Adipocyte (in vitro differentiated cells): ENCODE results near the gene FICD.
A peak's percentile ranks its signal among the peaks of the same experiment; 100 is the strongest.

ENCODE experiments used
- DNase-seq: peaks from one replicate; pipeline ENCODE4 v3.0.0-alpha.2; 2015; ENCODE audit warnings: low read depth
- H3K27me3 ChIP-seq: replicated peaks from 2 replicates; pipeline ENCODE4 v1.7.0; 2013; ENCODE audit warnings: mild to moderate bottlenecking, low read length, moderate library complexity; ENCODE audit not compliant: control insufficient read depth, insufficient read depth
- H3K36me3 ChIP-seq: 2 replicates; pipeline ENCODE4 v1.7.0; 2013; ENCODE audit warnings: low read length, mild to moderate bottlenecking, moderate library complexity; ENCODE audit not compliant: control insufficient read depth, insufficient read depth, severe bottlenecking
- H3K4me1 ChIP-seq: 2 replicates; pipeline ENCODE4 v1.7.0; 2013; ENCODE audit warnings: mild to moderate bottlenecking, low read length, moderate library complexity; ENCODE audit not compliant: control insufficient read depth, insufficient read depth
- H3K4me3 ChIP-seq: 2 replicates; pipeline ENCODE4 v1.7.0; 2013; ENCODE audit warnings: mild to moderate bottlenecking, low read length, moderate library complexity
- H3K9ac ChIP-seq: 2 replicates; pipeline ENCODE4 v1.7.0; 2013; ENCODE audit warnings: mild to moderate bottlenecking, low read length, moderate library complexity
- H3K9me3 ChIP-seq: 2 replicates; pipeline ENCODE4 v1.7.0; 2013; ENCODE audit warnings: mild to moderate bottlenecking, low read length, moderate library complexity; ENCODE audit not compliant: control insufficient read depth

The FICD gene

DNA sequence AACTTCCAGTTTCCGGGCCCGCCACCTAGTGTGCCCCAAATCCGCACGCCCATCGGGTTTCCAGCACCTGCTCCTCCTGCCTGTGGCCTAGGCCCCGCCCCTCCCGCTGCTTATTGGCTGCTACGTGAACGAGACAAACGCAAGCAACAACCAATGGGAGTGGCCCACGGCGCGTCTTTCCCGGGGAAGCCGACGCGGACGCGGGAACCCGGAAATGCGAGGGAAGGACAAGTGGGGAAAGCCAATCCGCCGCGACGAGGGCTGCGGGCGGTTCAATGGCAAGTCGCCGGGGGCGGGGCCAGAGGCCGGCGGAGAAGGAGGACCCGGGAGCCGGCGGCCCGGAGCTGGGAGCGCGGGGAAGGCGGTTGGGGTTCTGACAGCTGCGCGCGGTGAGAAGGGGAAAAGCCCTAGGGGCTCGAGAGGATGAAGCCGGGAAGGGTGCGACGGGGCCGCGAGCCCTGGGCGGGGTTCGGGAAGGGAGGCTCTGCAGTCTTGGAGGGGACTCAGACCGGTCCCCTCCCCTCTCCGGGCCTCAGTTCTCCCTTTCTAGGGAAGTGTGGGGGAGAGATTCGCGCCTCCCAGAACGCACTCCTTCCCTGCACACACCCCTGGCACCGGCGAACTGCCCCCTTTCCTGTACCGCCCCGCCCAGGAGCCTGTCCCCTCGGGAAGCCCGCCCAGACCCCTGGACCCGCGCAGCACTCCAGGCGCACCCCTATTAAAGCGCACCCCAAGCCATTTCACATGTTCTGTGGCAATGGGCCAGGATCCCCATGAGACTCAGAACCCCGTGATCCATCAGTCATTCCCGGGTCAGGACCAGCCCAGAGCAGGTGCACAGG lies at the start of gene FICD:
TSS of gene FICD (plus strand) at position 305 of the 842 bp plus-strand sequence. CDS start 1,696 bp downstream, outside the sequence.
- H3K4me1 ChIP-seq: peaks cover 11% of the 10 kb centered on the region
- H3K27me3 ChIP-seq: peaks cover 4% of the 10 kb centered on the region
- no peaks in the 10 kb centered on the region for H3K9me3 ChIP-seq
- peak within 1 kb of the TSS; percentile 90 for H3K4me3 ChIP-seq
- H3K9ac ChIP-seq: peak within 1 kb of the TSS; percentile 88
- peak; percentile 100 for DNase-seq
- peaks cover 31% of the 10 kb centered on the region for H3K36me3 ChIP-seq

DNA sequence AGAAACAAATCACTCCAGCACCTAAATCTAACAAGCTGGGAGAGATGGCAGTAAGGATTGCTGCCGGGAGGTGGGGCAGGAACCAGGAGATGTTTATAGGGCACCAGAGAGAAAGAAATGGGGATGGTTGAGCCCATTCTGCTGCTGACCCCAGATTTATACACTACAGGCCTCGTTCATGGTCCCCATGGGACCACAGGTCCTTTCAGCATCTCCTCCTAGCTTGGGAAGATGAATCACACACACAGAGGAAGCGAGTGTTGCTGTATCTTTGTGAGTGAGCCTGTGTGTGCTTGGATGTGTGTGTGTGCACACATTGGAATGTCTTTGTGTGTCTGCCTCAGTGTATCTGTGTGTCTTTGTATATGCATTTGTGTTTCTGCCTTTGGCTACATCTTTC lies 49.7 kb upstream of the FICD start:
- Histone ChIP-seq H3K36me3 (no peaks in the 10 kb centered on the region), H3K4me3 (no peak overlapping the region), H3K4me1 (no peaks in the 10 kb centered on the region), H3K27me3 (peaks cover 34% of the 10 kb centered on the region), H3K9ac (no peak overlapping the region), H3K9me3 (no peaks in the 10 kb centered on the region)
- no peak for DNase-seq

DNA sequence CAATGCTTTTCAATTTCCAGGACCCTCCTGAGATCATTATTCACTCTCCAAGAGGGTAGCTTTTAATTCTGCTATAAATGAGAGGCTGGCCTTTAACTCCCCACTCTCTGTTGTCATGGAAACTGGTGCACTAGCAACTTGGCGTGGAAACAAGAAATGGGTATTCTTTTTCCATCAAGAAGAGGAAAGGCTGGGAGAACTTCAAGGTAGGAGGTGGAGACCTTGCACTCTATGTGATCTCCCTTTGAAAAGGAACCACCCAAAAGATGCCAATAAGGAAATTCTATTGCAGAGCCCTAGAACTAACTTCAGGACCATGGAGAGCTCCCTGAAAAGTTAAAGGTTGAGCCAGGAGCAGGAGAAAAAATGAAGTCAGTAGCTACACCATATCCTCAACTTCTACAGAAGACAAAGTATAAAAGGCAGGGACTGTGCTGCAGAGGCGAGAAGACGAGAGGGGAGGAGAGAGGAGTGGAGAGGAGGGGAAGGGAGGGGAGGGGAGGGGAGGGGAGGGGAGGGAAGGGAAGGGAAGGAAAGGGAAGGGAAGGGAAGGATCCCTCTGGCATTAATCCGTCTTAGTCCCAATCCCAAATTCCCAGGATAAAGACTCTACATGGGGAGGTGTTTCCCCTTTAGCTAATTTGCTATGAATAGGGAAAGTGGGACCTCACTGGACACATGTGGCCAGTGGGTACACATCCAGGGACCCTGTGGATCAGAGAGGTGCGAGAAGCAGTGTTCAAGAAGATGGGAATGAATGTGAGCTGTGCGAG lies 46.7 kb upstream of the FICD start:
- Histone ChIP-seq H3K4me1 (no peaks in the 10 kb centered on the region), H3K9me3 (no peaks in the 10 kb centered on the region), H3K9ac (no peak overlapping the region), H3K36me3 (no peaks in the 10 kb centered on the region), H3K27me3 (peaks cover 34% of the 10 kb centered on the region), H3K4me3 (no peak overlapping the region)
- DNase-seq: peak; percentile 60

DNA sequence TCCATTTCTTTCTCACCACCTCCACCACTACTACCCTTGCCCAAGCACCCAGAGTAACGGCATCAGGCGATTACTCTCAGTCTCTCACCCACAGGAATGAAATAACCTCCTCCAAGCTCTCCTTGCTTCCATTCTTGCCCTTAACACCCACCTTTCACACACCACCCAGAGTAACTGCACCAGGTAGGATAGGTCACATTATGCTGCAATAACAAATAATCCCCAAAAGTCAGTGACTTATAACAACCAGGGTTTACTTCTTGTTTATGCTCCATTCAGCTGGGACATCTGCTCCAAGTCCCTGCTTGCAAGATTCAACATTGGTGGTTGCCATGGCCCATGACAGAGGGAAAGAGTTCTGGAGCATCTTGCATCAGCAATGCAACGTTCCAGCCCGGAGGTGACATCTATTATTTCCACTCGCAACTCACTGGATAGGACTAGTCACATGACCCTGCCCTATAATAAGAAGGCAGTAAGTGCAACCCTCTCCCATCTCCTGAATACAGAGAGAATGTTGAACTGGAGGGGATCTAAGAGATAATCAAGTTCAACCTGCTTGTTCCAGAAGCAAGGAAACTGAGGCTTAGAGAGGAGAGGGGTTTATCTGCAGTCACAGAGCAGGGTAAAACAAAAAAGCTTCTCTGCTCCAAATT lies 41.5 kb upstream of the FICD start:
- no peaks in the 10 kb centered on the region for H3K4me1 ChIP-seq
- no peak overlapping the region for H3K4me3 ChIP-seq
- H3K36me3 ChIP-seq: no peaks in the 10 kb centered on the region
- no peaks in the 10 kb centered on the region for H3K9me3 ChIP-seq
- H3K27me3 ChIP-seq: peaks cover 31% of the 10 kb centered on the region
- no peak overlapping the region for H3K9ac ChIP-seq
- DNase-seq: no peak

DNA sequence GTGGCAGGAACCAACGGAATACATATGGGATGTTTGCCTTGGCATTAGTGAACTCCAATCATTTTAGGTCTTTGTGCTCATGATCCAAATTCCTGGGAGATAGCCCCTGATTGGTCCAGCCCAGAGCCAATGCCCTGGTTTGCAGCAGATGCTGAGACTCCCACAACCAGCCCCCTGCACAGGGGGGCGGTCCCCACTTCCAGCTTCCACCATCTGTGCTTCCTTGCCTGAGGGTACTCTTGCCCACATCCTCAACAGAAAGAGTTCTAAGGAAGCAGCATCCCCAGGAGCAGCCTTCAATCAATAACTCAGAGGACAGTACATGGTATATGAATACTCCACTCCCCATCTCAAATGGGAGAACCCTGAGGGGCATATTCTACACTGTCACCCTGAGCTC lies 39.7 kb upstream of the FICD start:
- no peak for DNase-seq
- no peak overlapping the region for H3K9ac ChIP-seq
- H3K27me3 ChIP-seq: peaks cover 34% of the 10 kb centered on the region
- no peaks in the 10 kb centered on the region for H3K9me3 ChIP-seq
- no peak overlapping the region for H3K4me3 ChIP-seq
- H3K36me3 ChIP-seq: no peaks in the 10 kb centered on the region
- H3K4me1 ChIP-seq: no peaks in the 10 kb centered on the region

DNA sequence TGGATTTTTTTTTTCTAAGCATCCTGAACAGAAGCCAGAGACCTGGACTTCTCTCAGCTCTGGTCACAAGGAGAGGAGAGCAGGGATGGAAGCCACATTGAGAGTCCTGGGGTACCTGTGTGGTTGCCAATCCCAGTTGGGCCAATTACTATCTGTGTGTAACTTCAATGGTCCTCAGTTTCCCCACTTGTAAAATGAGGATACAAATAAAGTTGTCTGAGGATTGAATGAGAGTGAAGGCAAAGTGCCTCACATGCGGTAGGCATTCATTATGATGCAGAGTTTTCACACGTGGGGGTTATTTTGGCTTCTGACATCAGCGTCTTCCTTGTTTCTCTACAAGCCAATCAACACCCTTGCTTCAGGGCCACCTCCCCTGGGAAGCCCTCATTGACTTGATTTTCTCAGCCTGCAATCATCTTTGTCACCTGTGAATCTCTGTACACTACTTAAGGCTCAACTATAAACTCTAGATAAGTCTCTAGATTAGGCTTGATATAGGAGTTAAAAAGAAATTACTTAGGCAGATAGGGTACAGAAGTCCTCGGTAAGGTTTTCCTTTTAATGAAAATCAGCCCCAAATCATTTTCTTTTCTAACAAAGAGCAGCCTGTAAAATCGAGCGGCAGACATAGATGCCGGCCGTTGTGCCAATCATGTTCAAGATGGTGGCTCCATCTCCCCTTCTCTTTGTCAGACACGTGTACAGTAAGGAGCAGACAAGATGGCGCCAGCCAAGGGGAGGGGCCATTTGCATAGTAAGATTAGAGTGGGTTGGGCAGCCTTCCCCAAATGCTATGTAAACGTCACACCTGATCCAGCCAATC lies 37.8 kb upstream of the FICD start:
- Histone ChIP-seq H3K36me3 (no peaks in the 10 kb centered on the region), H3K9me3 (no peaks in the 10 kb centered on the region), H3K4me1 (no peaks in the 10 kb centered on the region), H3K4me3 (no peak overlapping the region), H3K27me3 (peaks cover 28% of the 10 kb centered on the region), H3K9ac (no peak overlapping the region)
- no peak for DNase-seq

DNA sequence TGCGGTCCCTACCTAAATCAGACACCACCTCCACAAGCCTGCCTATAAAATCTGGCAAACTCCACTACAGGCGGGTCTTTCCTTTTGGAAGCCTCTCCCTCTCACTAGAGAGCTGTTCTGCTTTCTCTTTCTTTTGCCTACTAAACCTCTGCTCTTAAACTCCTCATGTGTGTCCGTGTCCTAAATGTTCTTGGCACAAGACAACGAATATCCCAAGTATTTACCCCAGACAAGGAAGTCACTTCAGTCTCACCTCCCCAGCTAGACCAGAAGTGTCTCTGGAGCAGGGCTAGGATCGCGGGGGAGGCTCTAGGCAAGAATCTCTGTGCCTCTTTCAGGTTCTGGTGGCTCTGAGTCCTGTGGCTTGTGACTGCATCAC lies 37.2 kb upstream of the FICD start:
- no peak for DNase-seq
- no peaks in the 10 kb centered on the region for H3K9me3 ChIP-seq
- no peaks in the 10 kb centered on the region for H3K36me3 ChIP-seq
- no peak overlapping the region for H3K9ac ChIP-seq
- no peak overlapping the region for H3K4me3 ChIP-seq
- no peaks in the 10 kb centered on the region for H3K4me1 ChIP-seq
- H3K27me3 ChIP-seq: peaks cover 26% of the 10 kb centered on the region

DNA sequence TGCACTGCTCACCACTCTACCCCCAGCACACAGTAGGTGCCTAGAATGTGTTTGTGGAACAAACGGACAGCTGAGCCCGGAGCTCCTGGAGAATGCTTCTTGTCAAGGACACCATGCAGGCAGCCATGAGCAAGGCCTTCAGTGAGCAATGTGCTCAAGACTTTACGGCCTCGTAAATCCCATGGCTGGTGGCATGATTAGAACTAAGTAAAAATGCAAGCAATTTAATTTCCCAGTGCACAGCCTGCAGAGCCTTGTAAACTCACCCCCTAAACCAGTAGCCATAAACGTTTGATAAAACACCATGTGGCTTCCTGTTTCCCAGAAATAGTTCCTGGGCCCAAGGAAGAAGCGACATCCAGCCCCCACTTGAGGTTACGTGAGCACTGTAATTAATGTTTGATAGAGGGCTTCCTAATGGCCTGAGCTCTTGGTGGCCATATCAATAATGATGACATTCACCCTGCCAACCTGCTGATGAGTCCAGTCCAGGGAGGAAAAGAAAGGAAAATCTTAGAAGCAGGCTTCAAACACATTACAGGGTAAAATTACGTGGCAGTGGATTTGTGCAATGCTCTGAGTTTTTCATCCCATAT lies 36.4 kb upstream of the FICD start:
- H3K36me3 ChIP-seq: no peaks in the 10 kb centered on the region
- H3K4me1 ChIP-seq: no peaks in the 10 kb centered on the region
- no peaks in the 10 kb centered on the region for H3K9me3 ChIP-seq
- H3K9ac ChIP-seq: no peak overlapping the region
- DNase-seq: no peak
- H3K4me3 ChIP-seq: no peak overlapping the region
- H3K27me3 ChIP-seq: peaks cover 20% of the 10 kb centered on the region

DNA sequence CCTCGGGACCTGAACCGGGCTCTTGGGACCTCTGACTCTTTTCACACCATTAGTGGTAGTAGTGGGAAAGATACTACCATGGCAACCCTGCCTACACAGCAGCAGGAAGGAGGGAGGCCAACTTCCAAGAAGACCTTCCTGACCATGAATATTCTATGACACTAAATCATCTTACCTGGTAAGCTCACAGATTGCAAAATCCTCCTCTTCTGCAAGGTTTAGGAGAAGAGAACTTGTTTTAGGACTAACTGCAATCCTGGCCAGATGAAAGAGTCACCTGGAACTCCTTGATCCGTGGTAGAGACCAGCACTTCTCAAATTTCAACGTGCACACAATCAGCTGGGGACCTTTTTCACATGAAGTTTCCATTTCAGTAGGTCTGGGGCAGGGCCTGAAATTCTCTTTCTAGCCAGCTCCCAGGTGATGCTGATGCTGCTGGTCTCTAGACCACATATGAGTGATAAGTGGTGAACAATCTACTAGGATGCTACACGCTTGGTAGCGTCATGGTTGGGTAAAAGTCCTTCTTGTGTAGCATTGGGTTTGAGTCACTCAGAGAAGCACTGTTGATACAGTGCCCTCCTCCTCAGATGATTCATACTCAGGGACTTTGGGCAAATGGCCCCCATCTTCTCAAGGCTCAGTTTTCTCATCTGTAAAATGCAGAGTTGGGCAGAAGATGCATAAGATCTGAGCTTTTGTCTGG lies 35.6 kb upstream of the FICD start:
- H3K36me3 ChIP-seq: no peaks in the 10 kb centered on the region
- peaks cover 20% of the 10 kb centered on the region for H3K27me3 ChIP-seq
- no peak overlapping the region for H3K9ac ChIP-seq
- H3K9me3 ChIP-seq: no peaks in the 10 kb centered on the region
- H3K4me3 ChIP-seq: no peak overlapping the region
- DNase-seq: no peak
- no peaks in the 10 kb centered on the region for H3K4me1 ChIP-seq

DNA sequence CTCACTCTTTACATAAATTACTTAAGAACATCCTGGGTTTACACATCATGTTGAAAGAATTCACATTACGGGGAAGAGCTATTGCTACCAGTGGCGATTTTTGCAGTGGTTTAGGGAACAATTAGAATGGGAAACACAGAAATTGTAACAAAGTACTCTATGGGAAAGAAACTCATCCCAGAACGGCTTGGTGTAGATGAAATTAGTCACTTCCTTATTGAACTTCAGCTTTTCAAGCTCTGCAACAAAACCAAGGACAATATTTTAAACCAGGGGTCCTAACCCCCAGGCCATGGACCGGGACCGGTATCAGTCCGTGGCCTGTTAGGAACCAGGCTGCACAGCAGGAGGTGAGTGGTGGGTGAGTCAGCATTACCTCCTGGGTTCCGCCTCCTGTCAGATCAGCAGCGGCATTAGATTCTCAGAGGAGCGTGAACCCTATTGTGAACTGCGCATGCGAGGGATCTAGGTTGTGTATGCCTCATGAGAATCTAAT lies 32.3 kb upstream of the FICD start:
- Histone ChIP-seq H3K36me3 (no peaks in the 10 kb centered on the region), H3K4me1 (no peaks in the 10 kb centered on the region), H3K4me3 (no peak overlapping the region), H3K9ac (no peak overlapping the region), H3K27me3 (peaks cover 11% of the 10 kb centered on the region), H3K9me3 (peaks cover 6% of the 10 kb centered on the region)
- no peak for DNase-seq
